A673 (cell line): ENCODE data around the gene CCDC13. TPM values are rescaled to one million over a fixed set of nuclear protein-coding genes. Genes with fewer than 3 reads are reported as not detected.

ENCODE experiments used
- BruUV-seq: library from RNA; stranded (reverse); fragments of 400-500 nt; replicated peaks from 2 replicates; lab custom pipeline; 2021; lab: Mats Ljungman, UMichigan
- CTCF ChIA-PET: fragments of 300-600 bp; sonication (Branson Sonifier 250); formaldehyde crosslinking; loops from one replicate; lab custom pipeline; 2022; ENCODE audit warnings: antibody characterized with exemption; lab: Charles Lee
- POLR2A ChIA-PET: fragments of 300-600 bp; sonication (Branson Sonifier 250); formaldehyde crosslinking; loops from one replicate; lab custom pipeline; 2022; ENCODE audit warnings: antibody characterized with exemption; ENCODE audit not compliant: low non-redundant PET; lab: Charles Lee
- DNase-seq: peaks from one replicate; pipeline ENCODE4 v3.0.0-alpha.2; 2015; ENCODE audit warnings: low spot score
- H3K27ac ChIP-seq: fragments of 200-600 bp; sonication (generic); 2 replicates; pipeline ENCODE4 v1.5.1; 2016; ENCODE audit warnings: mixed run types, low read depth, mild to moderate bottlenecking, mixed read lengths, antibody characterized with exemption, low read length; ENCODE audit not compliant: poor library complexity, severe bottlenecking
- H3K27me3 ChIP-seq: fragments of 200-600 bp; sonication (generic); replicated peaks from 2 replicates; pipeline ENCODE4 v1.6.1; 2017; ENCODE audit warnings: mixed run types, low read depth, mild to moderate bottlenecking, mixed read lengths, antibody characterized with exemption, low read length; ENCODE audit not compliant: insufficient read depth, poor library complexity
- H3K36me3 ChIP-seq: fragments of 200-600 bp; sonication (generic); 2 replicates; pipeline ENCODE4 v1.6.1; 2016; ENCODE audit warnings: mixed run types, mild to moderate bottlenecking, mixed read lengths, antibody characterized with exemption, low read length; ENCODE audit not compliant: insufficient read depth, poor library complexity, severe bottlenecking
- H3K4me1 ChIP-seq: fragments of 200-600 bp; sonication (generic); 2 replicates; pipeline ENCODE4 v1.6.1; 2017; ENCODE audit warnings: mixed run types, mild to moderate bottlenecking, mixed read lengths, antibody characterized with exemption, low read length; ENCODE audit not compliant: insufficient read depth, poor library complexity, severe bottlenecking
- H3K4me3 ChIP-seq: fragments of 200-600 bp; sonication (generic); 2 replicates; pipeline ENCODE4 v1.5.1; 2016; ENCODE audit warnings: low read depth, mixed run types, mild to moderate bottlenecking, mixed read lengths, low read length; ENCODE audit not compliant: poor library complexity, severe bottlenecking
- H3K9me3 ChIP-seq: fragments of 200-600 bp; sonication (generic); 2 replicates; pipeline ENCODE4 v1.6.1; 2016; ENCODE audit warnings: mixed run types, low read depth, mild to moderate bottlenecking, mixed read lengths, antibody characterized with exemption, low read length; ENCODE audit not compliant: poor library complexity, severe bottlenecking
- CTCF ChIP-seq: fragments of 300-800, 200-600 bp; sonication (generic); conservative IDR thresholded peaks from 2 replicates; pipeline ENCODE4 v1.5.1; 2017; ENCODE audit warnings: low read depth, mild to moderate bottlenecking, antibody characterized with exemption, low read length, moderate library complexity, mixed read lengths
- EZH2 ChIP-seq: fragments of 200-600 bp; sonication (generic); IDR thresholded peaks from 2 replicates; pipeline ENCODE4 v1.6.1; 2017; ENCODE audit warnings: borderline replicate concordance, low read depth, mild to moderate bottlenecking, mixed read lengths, antibody characterized with exemption, low read length; ENCODE audit not compliant: poor library complexity, severe bottlenecking
- intact Hi-C: fragments of 100-400 bp; cut with micrococcal nuclease; formaldehyde crosslinking; loops from one replicate; pipeline ENCODE4 v1.10.0; 2022; ENCODE audit not compliant: unreplicated experiment
- total RNA-seq: library from RNA; stranded (reverse); gene quantifications from 2 replicates; pipeline ENCODE4 v1.2.3, GENCODE V29; 2021

CCDC13 gene
- total RNA-seq, 1 experiment from 2014 or later: not detected

- CTCF ChIA-PET: no interaction called here
- H3K4me3 ChIP-seq: no peak overlapping the region
These were observed 23.4 kb upstream of the CCDC13 start for GRCh38 chr3:42796332-42796885.

DNA sequence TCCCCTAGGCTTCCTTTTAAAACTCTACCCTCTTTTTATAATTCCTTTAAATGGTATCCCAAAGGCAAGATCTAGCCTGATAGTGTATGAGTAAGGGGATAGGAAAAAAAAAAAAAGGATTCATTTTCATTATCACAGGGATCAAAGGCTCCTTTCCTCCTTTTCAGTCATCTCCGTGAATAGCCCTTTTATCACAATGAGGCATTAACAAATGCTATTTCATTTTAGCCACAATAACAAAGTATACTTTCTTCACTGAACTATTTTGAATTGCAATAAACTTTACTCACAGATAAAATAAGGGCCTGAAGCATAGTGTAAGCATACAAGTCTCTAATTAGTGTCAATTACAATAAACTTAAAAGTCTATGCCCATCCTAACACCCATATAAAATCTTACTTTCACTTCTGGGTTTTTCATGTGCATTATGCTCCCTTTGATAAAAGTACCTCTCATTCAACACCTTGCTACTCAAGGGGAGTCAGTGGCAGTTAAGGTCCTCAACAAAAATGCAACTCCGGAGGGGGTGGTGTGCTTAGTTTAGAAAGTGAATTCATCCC lies 22.6 kb upstream of the CCDC13 start:
- no peaks in the 10 kb centered on the region for H3K27me3 ChIP-seq
- H3K9me3 ChIP-seq: no peaks in the 10 kb centered on the region
- no peaks in the 10 kb centered on the region for H3K4me1 ChIP-seq
- CTCF ChIA-PET: no interaction called here
- DNase-seq: no peak
- no peaks in the 10 kb centered on the region for H3K36me3 ChIP-seq
- POLR2A ChIA-PET: no interaction called here
- TF ChIP-seq CTCF (no peak), EZH2 (no peak)
- intact Hi-C loops: no loop called here
- BruUV-seq: no TSS peak
- no peak overlapping the region for H3K4me3 ChIP-seq
- no peak overlapping the region for H3K27ac ChIP-seq

More at GRCh38 chr3:42796332-42796885, 23.4 kb upstream of the CCDC13 start:
- no TSS peak for BruUV-seq
- no peak for DNase-seq
- Histone ChIP-seq H3K27ac (no peak overlapping the region), H3K9me3 (no peaks in the 10 kb centered on the region), H3K36me3 (no peaks in the 10 kb centered on the region), H3K4me1 (no peaks in the 10 kb centered on the region), H3K27me3 (no peaks in the 10 kb centered on the region)
- POLR2A ChIA-PET: no interaction called here
- no peak for TF ChIP-seq CTCF
- no peak for TF ChIP-seq EZH2
- intact Hi-C loops: no loop called here

- DNase-seq: no peak
- POLR2A ChIA-PET: no interaction called here
- Histone ChIP-seq H3K9me3 (no peaks in the 10 kb centered on the region), H3K4me1 (no peaks in the 10 kb centered on the region), H3K4me3 (no peak overlapping the region), H3K27me3 (no peaks in the 10 kb centered on the region), H3K36me3 (no peaks in the 10 kb centered on the region), H3K27ac (no peak overlapping the region)
- CTCF ChIA-PET: no interaction called here
- intact Hi-C loops: no loop called here
- BruUV-seq: no TSS peak
- TF ChIP-seq EZH2 (no peak), CTCF (no peak)
These were observed 17.7 kb upstream of the CCDC13 start for GRCh38 chr3:42790714-42791229.
